PC-3 (cell line): ENCODE results near the gene MUSTN1. TPM values are rescaled to one million over a fixed set of nuclear protein-coding genes. Genes with fewer than 3 reads are reported as not detected.

Experiments
- ATAC-seq: fragments of 200-7000 bp; cut with Tn5 transposase; 2 replicates; pipeline ENCODE4 v1.9.1; 2020; ENCODE audit warnings: mild to moderate bottlenecking, moderate library complexity
- BruUV-seq: library from RNA; stranded (reverse); fragments of 400-500 nt; replicated peaks from 2 replicates; lab custom pipeline; 2021; lab: Mats Ljungman, UMichigan
- CTCF ChIA-PET: fragments of 300-600 bp; sonication (Branson Sonifier 250); formaldehyde crosslinking; loops from one replicate; lab custom pipeline; 2022; ENCODE audit warnings: antibody characterized with exemption; lab: Charles Lee
- POLR2A ChIA-PET: fragments of 300-600 bp; sonication (Branson Sonifier 250); formaldehyde crosslinking; loops from one replicate; lab custom pipeline; 2022; ENCODE audit warnings: antibody characterized with exemption; ENCODE audit not compliant: unreplicated experiment; lab: Charles Lee
- DNase-seq: peaks from one replicate; pipeline ENCODE4 v3.0.0-alpha.2; 2015
- H2AFZ ChIP-seq: fragments of 300-600 bp; sonication (generic); 2 replicates; pipeline ENCODE4 v1.6.0; 2016; ENCODE audit warnings: antibody characterized with exemption, low read length
- H3F3A ChIP-seq: fragments of 300-600 bp; sonication (generic); one replicate; pipeline ENCODE4 v1.6.0; 2017; ENCODE audit warnings: antibody characterized with exemption, low read length, control low read depth, mild to moderate bottlenecking; ENCODE audit not compliant: unreplicated experiment
- H3K27ac ChIP-seq: fragments of 300-600 bp; sonication (generic); 2 replicates; pipeline ENCODE4 v1.5.1; 2016; ENCODE audit warnings: mild to moderate bottlenecking, low read length
- H3K27me3 ChIP-seq: fragments of 300-600 bp; sonication (generic); 2 replicates; pipeline ENCODE4 v1.6.1; 2016; ENCODE audit warnings: low read length, mixed read lengths
- H3K36me3 ChIP-seq: fragments of 300-600 bp; sonication (generic); 2 replicates; pipeline ENCODE4 v1.6.1; 2016; ENCODE audit warnings: low read depth, mixed run types, low read length, mixed read lengths
- H3K4me1 ChIP-seq: fragments of 300-600 bp; sonication (generic); 2 replicates; pipeline ENCODE4 v1.5.1; 2016; ENCODE audit warnings: low read length; ENCODE audit not compliant: insufficient read depth
- H3K4me2 ChIP-seq: fragments of 300-600 bp; sonication (generic); 2 replicates; pipeline ENCODE4 v1.6.0; 2016; ENCODE audit warnings: low read length
- H3K4me3 ChIP-seq: fragments of 300-600 bp; sonication (generic); 2 replicates; pipeline ENCODE4 v1.5.1; 2016; ENCODE audit warnings: mild to moderate bottlenecking, low read length, mixed read lengths
- H3K79me2 ChIP-seq: fragments of 300-600 bp; sonication (generic); 2 replicates; pipeline ENCODE4 v1.6.1; 2017; ENCODE audit warnings: low read length, mixed read lengths
- H3K9ac ChIP-seq: fragments of 300-600 bp; sonication (generic); 2 replicates; pipeline ENCODE4 v1.6.0; 2016; ENCODE audit warnings: mild to moderate bottlenecking, low read length
- H3K9me2 ChIP-seq: fragments of 300-600 bp; sonication (generic); replicated peaks from 2 replicates; pipeline ENCODE4 v1.6.1; 2016; ENCODE audit warnings: mixed run types, low read length, mixed read lengths
- H3K9me3 ChIP-seq: fragments of 300-600 bp; sonication (generic); 2 replicates; pipeline ENCODE4 v1.6.1; 2016; ENCODE audit warnings: low read length, mixed read lengths
- H4K20me1 ChIP-seq: fragments of 300-600 bp; sonication (generic); 2 replicates; pipeline ENCODE4 v1.6.1; 2016; ENCODE audit warnings: low read length, mixed read lengths
- CTCF ChIP-seq: fragments of 300-600 bp; sonication (generic); conservative IDR thresholded peaks from 2 replicates; pipeline ENCODE4 v1.5.1; 2017; ENCODE audit warnings: antibody characterized with exemption, low read depth, mild to moderate bottlenecking, low read length
- EZH2 ChIP-seq: fragments of 300-600 bp; sonication (generic); IDR thresholded peaks from one replicate; pipeline ENCODE4 v1.6.1; 2017; ENCODE audit warnings: antibody characterized with exemption, mild to moderate bottlenecking, low read length; ENCODE audit not compliant: unreplicated experiment
- EZH2phosphoT487 ChIP-seq: fragments of 300-600 bp; sonication (generic); IDR thresholded peaks from 2 replicates; pipeline ENCODE4 v1.6.1; 2018; ENCODE audit warnings: mild to moderate bottlenecking, antibody characterized with exemption, low read length, borderline replicate concordance
- intact Hi-C: fragments of 100-400 bp; cut with micrococcal nuclease; formaldehyde crosslinking; loops from 2 replicates; pipeline ENCODE4 v1.9.0; 2023
- total RNA-seq: library from RNA; depleted of rRNA; stranded (reverse); fragments of >200 nt; gene quantifications from 2 replicates; pipeline ENCODE4 v1.2.3, GENCODE V29; 2014

Gene MUSTN1
- total RNA-seq, 1 experiment from 2014 or later, result 0.66 TPM

GRCh38 chr3:52827866-52828376, 6.9 kb downstream of the MUSTN1 start:
- ChIA-PET CTCF (no interaction called here), POLR2A (no interaction called here)
- H3K27ac ChIP-seq, result no peak overlapping the region
- H3K36me3 ChIP-seq, result no peaks in the 10 kb centered on the region
- no peaks in the 10 kb centered on the region for H3K27me3 ChIP-seq
- no peak for TF ChIP-seq EZH2
- no peak for TF ChIP-seq EZH2phosphoT487
- TF ChIP-seq CTCF, result 0 out of 2 replicates have a peak, but pooled peaks have one; percentile 10
- H3F3A ChIP-seq, result no peaks in the 10 kb centered on the region
- H4K20me1 ChIP-seq, result no peaks in the 10 kb centered on the region
- DNase-seq (no peak), ATAC-seq (no peak)
- no peak overlapping the region for H3K4me2 ChIP-seq
- no TSS peak for BruUV-seq
- peaks cover 20% of the 10 kb centered on the region for H3K4me1 ChIP-seq
- H3K9me2 ChIP-seq, result no peaks in the 10 kb centered on the region
- H3K4me3 ChIP-seq, result no peak overlapping the region
- H3K9me3 ChIP-seq, result no peaks in the 10 kb centered on the region
- intact Hi-C loops, result no loop called here
- H3K9ac ChIP-seq, result no peak overlapping the region
- H3K79me2 ChIP-seq, result no peaks in the 10 kb centered on the region
- no peak overlapping the region for H2AFZ ChIP-seq

GRCh38 chr3:52827441-52827840, 7.4 kb downstream of the MUSTN1 start:
- DNase-seq (no peak), ATAC-seq (no peak)
- no peak overlapping the region for H3K4me2 ChIP-seq
- peaks cover 20% of the 10 kb centered on the region for H3K4me1 ChIP-seq
- no peak overlapping the region for H3K9ac ChIP-seq
- no peaks in the 10 kb centered on the region for H3K27me3 ChIP-seq
- no peak for TF ChIP-seq EZH2phosphoT487
- no peak for TF ChIP-seq CTCF
- no peak for TF ChIP-seq EZH2
- no peaks in the 10 kb centered on the region for H3K79me2 ChIP-seq
- no peaks in the 10 kb centered on the region for H3K9me3 ChIP-seq
- H2AFZ ChIP-seq, result no peak overlapping the region
- CTCF ChIA-PET, result no interaction called here
- H3F3A ChIP-seq, result no peaks in the 10 kb centered on the region
- no peak overlapping the region for H3K4me3 ChIP-seq
- no TSS peak for BruUV-seq
- H3K27ac ChIP-seq, result no peak overlapping the region
- no peaks in the 10 kb centered on the region for H3K36me3 ChIP-seq
- intact Hi-C loops, result no loop called here
- H3K9me2 ChIP-seq, result no peaks in the 10 kb centered on the region
- no peaks in the 10 kb centered on the region for H4K20me1 ChIP-seq
- POLR2A ChIA-PET, result no interaction called here

GRCh38 chr3:52824037-52824436, 10.8 kb downstream of the MUSTN1 start:
- CTCF ChIA-PET, result no interaction called here
- no peaks in the 10 kb centered on the region for H3K9me2 ChIP-seq
- ATAC-seq, result no peak

More at GRCh38 chr3:52824037-52824436, 10.8 kb downstream of the MUSTN1 start:
- no peaks in the 10 kb centered on the region for H3K27me3 ChIP-seq
- no TSS peak for BruUV-seq
- H3K9ac ChIP-seq, result no peak overlapping the region
- H2AFZ ChIP-seq, result no peak overlapping the region
- H3K27ac ChIP-seq, result no peak overlapping the region
- no peak for DNase-seq
- no peaks in the 10 kb centered on the region for H3K36me3 ChIP-seq
- no peaks in the 10 kb centered on the region for H3K4me1 ChIP-seq
- no peaks in the 10 kb centered on the region for H4K20me1 ChIP-seq
- no peaks in the 10 kb centered on the region for H3K9me3 ChIP-seq
- intact Hi-C loops, result no loop called here
- TF ChIP-seq CTCF (no peak), EZH2phosphoT487 (no peak), EZH2 (no peak)
- no peaks in the 10 kb centered on the region for H3F3A ChIP-seq
- H3K79me2 ChIP-seq, result no peaks in the 10 kb centered on the region
- no peak overlapping the region for H3K4me2 ChIP-seq
- H3K4me3 ChIP-seq, result no peak overlapping the region
- POLR2A ChIA-PET, result no interaction called here
